Measurements from ENCODE around the gene AFF3.

The AFF3 gene

GRCh38 chr2:99714349-99714748 lies 428.0 kb downstream of the AFF3 start:
- TF ChIP-seq TARDBP (IDR thresholded peaks at IDR 0.05) (no peak), LEF1 (IDR thresholded peaks at IDR 0.05; ENCODE audit: borderline replicate concordance) (no peak), ELF4 (IDR thresholded peaks at IDR 0.05) (no peak)
- ChIA-PET POLR2A (no interaction called here), CTCF (no interaction called here)
- no peak for DNase-seq (ENCODE audit: extremely low spot score)

GRCh38 chr2:99711144-99711543 lies 431.2 kb downstream of the AFF3 start:
- ChIA-PET POLR2A (no interaction called here), CTCF (no interaction called here)
- TF ChIP-seq PKNOX1 (IDR thresholded peaks at IDR 0.05): no peak
- TF ChIP-seq CTBP1 (IDR thresholded peaks at IDR 0.05; ENCODE audit: borderline replicate concordance): no peak
- TF ChIP-seq ZNF384 (IDR thresholded peaks at IDR 0.05): no peak
- TF ChIP-seq SUZ12 (IDR thresholded peaks at IDR 0.05): no peak
- TF ChIP-seq ARNT (IDR thresholded peaks at IDR 0.05): no peak
- TF ChIP-seq NFRKB (IDR thresholded peaks at IDR 0.05): no peak
- no peak for TF ChIP-seq HDGF (IDR thresholded peaks at IDR 0.05; ENCODE audit: borderline replicate concordance)
- TF ChIP-seq LEF1 (IDR thresholded peaks at IDR 0.05; ENCODE audit: borderline replicate concordance): no peak
- no peak for TF ChIP-seq FOXK2 (IDR thresholded peaks at IDR 0.05)
- no peak for TF ChIP-seq L3MBTL2 (conservative IDR thresholded peaks at IDR 0.05)
- no peak for TF ChIP-seq SP1 (IDR thresholded peaks at IDR 0.05)
- TF ChIP-seq BHLHE40 (IDR thresholded peaks at IDR 0.05; ENCODE audit: borderline replicate concordance): no peak
- TF ChIP-seq ELF4 (IDR thresholded peaks at IDR 0.05): no peak
- no peak for DNase-seq (ENCODE audit: extremely low spot score)

GRCh38 chr2:99710721-99711120 lies 431.7 kb downstream of the AFF3 start:
- DNase-seq (ENCODE audit: extremely low spot score): no peak
- no peak for TF ChIP-seq LEF1 (IDR thresholded peaks at IDR 0.05; ENCODE audit: borderline replicate concordance)
- TF ChIP-seq L3MBTL2 (conservative IDR thresholded peaks at IDR 0.05): no peak
- TF ChIP-seq PKNOX1 (IDR thresholded peaks at IDR 0.05): no peak
- no peak for TF ChIP-seq FOXK2 (IDR thresholded peaks at IDR 0.05)
- TF ChIP-seq SUZ12 (IDR thresholded peaks at IDR 0.05): no peak
- no peak for TF ChIP-seq FOXA1 (IDR thresholded peaks at IDR 0.05)
- no peak for TF ChIP-seq TARDBP (IDR thresholded peaks at IDR 0.05)
- no peak for TF ChIP-seq ELF4 (IDR thresholded peaks at IDR 0.05)
- TF ChIP-seq FOXM1 (IDR thresholded peaks at IDR 0.05; ENCODE audit: borderline replicate concordance): no peak
- TF ChIP-seq HDGF (IDR thresholded peaks at IDR 0.05; ENCODE audit: borderline replicate concordance): no peak
- no peak for TF ChIP-seq SP1 (IDR thresholded peaks at IDR 0.05)
- no peak for TF ChIP-seq BHLHE40 (IDR thresholded peaks at IDR 0.05; ENCODE audit: borderline replicate concordance)
- no peak for TF ChIP-seq ZNF384 (IDR thresholded peaks at IDR 0.05)
- TF ChIP-seq NFRKB (IDR thresholded peaks at IDR 0.05): no peak
- TF ChIP-seq ARNT (IDR thresholded peaks at IDR 0.05): no peak
- ChIA-PET POLR2A (no interaction called here), CTCF (no interaction called here)

GRCh38 chr2:99709229-99709628 lies 433.2 kb downstream of the AFF3 start:
- TF ChIP-seq SUZ12 (IDR thresholded peaks at IDR 0.05) (no peak), SP1 (IDR thresholded peaks at IDR 0.05) (no peak), PKNOX1 (IDR thresholded peaks at IDR 0.05) (no peak), ZNF384 (IDR thresholded peaks at IDR 0.05) (no peak), ELF4 (IDR thresholded peaks at IDR 0.05) (no peak), L3MBTL2 (conservative IDR thresholded peaks at IDR 0.05) (no peak), ARNT (IDR thresholded peaks at IDR 0.05) (no peak), TARDBP (IDR thresholded peaks at IDR 0.05) (no peak), BHLHE40 (IDR thresholded peaks at IDR 0.05; ENCODE audit: borderline replicate concordance) (no peak)
- CTCF ChIA-PET: interaction anchor here (0.7 kb wide), 1 partner anchor 150 kb away, joined by 4 read pairs; no protein-coding TSS in a partner anchor
- POLR2A ChIA-PET: no interaction called here

GRCh38 chr2:99708231-99708630 lies 434.2 kb downstream of the AFF3 start:
- TF ChIP-seq ARNT (IDR thresholded peaks at IDR 0.05): no peak
- no peak for TF ChIP-seq FOXM1 (IDR thresholded peaks at IDR 0.05; ENCODE audit: borderline replicate concordance)
- no peak for TF ChIP-seq SUZ12 (IDR thresholded peaks at IDR 0.05)
- no peak for TF ChIP-seq ZNF384 (IDR thresholded peaks at IDR 0.05)
- no peak for TF ChIP-seq ELF4 (IDR thresholded peaks at IDR 0.05)
- no peak for TF ChIP-seq FOXK2 (IDR thresholded peaks at IDR 0.05)
- TF ChIP-seq TARDBP (IDR thresholded peaks at IDR 0.05): no peak
- TF ChIP-seq LEF1 (IDR thresholded peaks at IDR 0.05; ENCODE audit: borderline replicate concordance): no peak
- TF ChIP-seq SP1 (IDR thresholded peaks at IDR 0.05): no peak
- no peak for TF ChIP-seq FOXA1 (IDR thresholded peaks at IDR 0.05)
- no peak for TF ChIP-seq PKNOX1 (IDR thresholded peaks at IDR 0.05)
- TF ChIP-seq HDGF (IDR thresholded peaks at IDR 0.05; ENCODE audit: borderline replicate concordance): no peak
- TF ChIP-seq BHLHE40 (IDR thresholded peaks at IDR 0.05; ENCODE audit: borderline replicate concordance): no peak
- TF ChIP-seq CTBP1 (IDR thresholded peaks at IDR 0.05; ENCODE audit: borderline replicate concordance): no peak
- no peak for TF ChIP-seq L3MBTL2 (conservative IDR thresholded peaks at IDR 0.05)
- no peak for TF ChIP-seq NFRKB (IDR thresholded peaks at IDR 0.05)
- CTCF ChIA-PET: no interaction called here
- POLR2A ChIA-PET: no interaction called here
- DNase-seq (ENCODE audit: extremely low spot score): peak; percentile 30

More at GRCh38 chr2:99709229-99709628, 433.2 kb downstream of the AFF3 start:
- DNase-seq (ENCODE audit: extremely low spot score): no peak

GRCh38 chr2:99707592-99707991 lies 434.8 kb downstream of the AFF3 start:
- ChIA-PET CTCF (no interaction called here), POLR2A (no interaction called here)
- no peak for DNase-seq (ENCODE audit: extremely low spot score)
- TF ChIP-seq CTBP1 (IDR thresholded peaks at IDR 0.05; ENCODE audit: borderline replicate concordance) (no peak), SUZ12 (IDR thresholded peaks at IDR 0.05) (no peak), TARDBP (IDR thresholded peaks at IDR 0.05) (no peak), L3MBTL2 (conservative IDR thresholded peaks at IDR 0.05) (no peak), LEF1 (IDR thresholded peaks at IDR 0.05; ENCODE audit: borderline replicate concordance) (no peak)

Measured in HEK293T (cell line).